OCI-LY7 (cell line): ENCODE data around the gene PARD3. TPM values are rescaled to one million over a fixed set of nuclear protein-coding genes. Genes with fewer than 3 reads are reported as not detected.

Experiments
- BruUV-seq: library from RNA; stranded (reverse); fragments of 400-500 nt; replicated peaks from 2 replicates; lab custom pipeline; 2021; lab: Mats Ljungman, UMichigan
- CTCF ChIA-PET: fragments of 300-600 bp; sonication (Branson Sonifier 250); formaldehyde crosslinking; loops from one replicate; lab custom pipeline; 2022; ENCODE audit warnings: antibody characterized with exemption; ENCODE audit not compliant: unreplicated experiment; lab: Charles Lee
- POLR2A ChIA-PET: fragments of 300-600 bp; sonication (Branson Sonifier 250); formaldehyde crosslinking; loops from one replicate; lab custom pipeline; 2022; ENCODE audit warnings: antibody characterized with exemption; lab: Charles Lee
- DNase-seq: peaks from one replicate; pipeline ENCODE4 v3.0.0-alpha.2; 2015; ENCODE audit warnings: low spot score
- H2AFZ ChIP-seq: fragments of 200-600 bp; sonication (generic), shearing (Covaris generic); 2 replicates; pipeline ENCODE4 v1.6.1; 2014; ENCODE audit warnings: mild to moderate bottlenecking, antibody characterized with exemption, low read length, moderate library complexity
- H3K27ac ChIP-seq: fragments of 200-600 bp; sonication (generic); 2 replicates; pipeline ENCODE4 v1.5.1; 2014; ENCODE audit warnings: mixed run types, low read depth, mild to moderate bottlenecking, moderate library complexity, low read length, inconsistent platforms; ENCODE audit not compliant: poor library complexity, severe bottlenecking
- H3K36me3 ChIP-seq: fragments of 200-600 bp; sonication (generic); 2 replicates; pipeline ENCODE4 v1.6.1; 2014; ENCODE audit warnings: mild to moderate bottlenecking, antibody characterized with exemption, low read length, moderate library complexity, mixed read lengths; ENCODE audit not compliant: insufficient read depth
- H3K4me1 ChIP-seq: fragments of 200-600 bp; sonication (generic); 2 replicates; pipeline ENCODE4 v1.5.1; 2014; ENCODE audit warnings: mild to moderate bottlenecking, low read length; ENCODE audit not compliant: insufficient read depth, poor library complexity, severe bottlenecking
- H3K4me2 ChIP-seq: fragments of 200-600 bp; sonication (generic); 2 replicates; pipeline ENCODE4 v1.6.1; 2014; ENCODE audit warnings: mild to moderate bottlenecking, low read length
- H3K4me3 ChIP-seq: fragments of 200-600 bp; sonication (generic); 2 replicates; pipeline ENCODE4 v1.5.1; 2014; ENCODE audit warnings: mild to moderate bottlenecking, low read depth, low read length; ENCODE audit not compliant: poor library complexity, severe bottlenecking
- H3K79me2 ChIP-seq: fragments of 200-600 bp; sonication (generic); 2 replicates; pipeline ENCODE4 v1.6.1; 2016; ENCODE audit warnings: low read depth, mild to moderate bottlenecking, low read length, moderate library complexity, mixed read lengths; ENCODE audit not compliant: insufficient read depth
- H3K9me2 ChIP-seq: fragments of 200-600 bp; sonication (generic); 2 replicates; pipeline ENCODE4 v1.6.1; 2016; ENCODE audit warnings: mild to moderate bottlenecking, low read length, mixed read lengths; ENCODE audit not compliant: insufficient read depth
- H3K9me3 ChIP-seq: fragments of 200-600 bp; sonication (generic); 2 replicates; pipeline ENCODE4 v1.6.1; 2014; ENCODE audit warnings: mild to moderate bottlenecking, mixed run types, low read length, mixed read lengths
- H4K20me1 ChIP-seq: fragments of 200-600 bp; sonication (generic); 2 replicates; pipeline ENCODE4 v1.6.1; 2014; ENCODE audit warnings: mild to moderate bottlenecking, antibody characterized with exemption, low read length, moderate library complexity, mixed read lengths; ENCODE audit not compliant: insufficient read depth
- CTCF ChIP-seq: fragments of 200-600 bp; sonication (generic); conservative IDR thresholded peaks from 2 replicates; pipeline ENCODE4 v1.5.1; 2014; ENCODE audit warnings: mild to moderate bottlenecking, antibody characterized with exemption, low read length, moderate library complexity, mixed read lengths
- EZH2phosphoT487 ChIP-seq: fragments of 200-600 bp; sonication (generic); IDR thresholded peaks from 2 replicates; pipeline ENCODE4 v1.6.1; 2018; ENCODE audit warnings: low read depth, borderline replicate concordance, mild to moderate bottlenecking, mixed run types, antibody characterized with exemption, low read length, moderate library complexity, mixed read lengths
- intact Hi-C: fragments of 100-400 bp; cut with micrococcal nuclease; formaldehyde crosslinking; loops from one replicate; pipeline ENCODE4 v1.10.0; 2022; ENCODE audit not compliant: unreplicated experiment
- total RNA-seq, 2 experiments: library from RNA; depleted of rRNA in 1 of 2; stranded (reverse); fragments of >200 nt in 1 of 2; shearing (Covaris generic) in 1 of 2; gene quantifications; 2 replicates each; pipeline ENCODE4 v1.2.3, GENCODE V29; 2014 to 2022

The PARD3 gene
- total RNA-seq, 2 experiments from 2014 or later = not detected

DNA sequence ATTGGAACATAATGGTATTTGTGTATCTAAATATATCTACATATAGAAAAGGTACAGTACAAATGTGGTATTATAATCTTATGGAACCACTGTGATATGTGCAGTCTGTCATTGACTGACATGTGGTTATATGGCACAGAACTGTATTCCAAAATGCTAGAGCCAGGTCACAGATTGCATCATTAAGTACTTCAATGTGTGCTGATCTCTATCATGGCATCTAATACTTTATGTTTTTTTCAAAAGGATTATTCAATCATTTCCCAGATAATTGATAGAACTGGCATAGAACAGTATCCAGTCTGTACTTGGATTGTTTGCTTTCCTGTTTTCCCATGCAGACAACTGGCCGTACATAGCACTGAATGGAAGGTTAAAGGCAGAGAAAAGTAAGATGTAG lies 662.7 kb downstream of the PARD3 start:
- Histone ChIP-seq H4K20me1 (no peaks in the 10 kb centered on the region), H3K79me2 (no peaks in the 10 kb centered on the region), H2AFZ (no peak overlapping the region), H3K4me1 (no peaks in the 10 kb centered on the region), H3K9me2 (no peaks in the 10 kb centered on the region), H3K4me2 (no peak overlapping the region), H3K27ac (no peak overlapping the region), H3K36me3 (no peaks in the 10 kb centered on the region), H3K4me3 (no peak overlapping the region), H3K9me3 (no peaks in the 10 kb centered on the region)
- DNase-seq = no peak
- TF ChIP-seq EZH2phosphoT487 (no peak), CTCF (no peak)
- ChIA-PET POLR2A (no interaction called here), CTCF (no interaction called here)
- no TSS peak for BruUV-seq
- intact Hi-C loops = no loop called here

GRCh38 chr10:34151931-34152330 lies 663.2 kb downstream of the PARD3 start:
- Histone ChIP-seq H3K9me3 (no peaks in the 10 kb centered on the region), H3K36me3 (no peaks in the 10 kb centered on the region), H3K4me1 (no peaks in the 10 kb centered on the region), H3K79me2 (no peaks in the 10 kb centered on the region), H4K20me1 (no peaks in the 10 kb centered on the region), H3K4me2 (no peak overlapping the region), H3K4me3 (no peak overlapping the region), H3K9me2 (no peaks in the 10 kb centered on the region), H2AFZ (no peak overlapping the region), H3K27ac (no peak overlapping the region)
- BruUV-seq = no TSS peak
- ChIA-PET CTCF (no interaction called here), POLR2A (no interaction called here)
- intact Hi-C loops = no loop called here
- TF ChIP-seq CTCF (no peak), EZH2phosphoT487 (no peak)
- no peak for DNase-seq

DNA sequence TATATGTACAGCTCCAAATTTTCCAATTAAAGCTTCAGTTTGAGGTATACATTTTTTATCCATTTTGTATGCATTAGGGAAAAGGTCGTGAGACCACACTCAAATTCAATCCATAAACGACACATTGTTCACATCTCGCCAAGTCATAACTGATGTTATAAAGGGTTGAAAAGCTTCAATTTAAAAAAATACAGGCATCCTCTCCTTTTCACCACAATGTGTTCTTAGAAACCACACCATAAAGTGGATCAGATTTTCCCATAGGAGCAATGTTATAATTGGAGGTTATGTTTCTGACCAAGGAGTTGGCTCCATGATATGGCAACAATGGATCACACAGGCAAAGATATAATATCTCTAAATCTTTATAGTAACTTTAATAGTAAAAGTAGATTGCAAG lies 663.6 kb downstream of the PARD3 start:
- Histone ChIP-seq H3K4me1 (no peaks in the 10 kb centered on the region), H3K36me3 (no peaks in the 10 kb centered on the region), H3K27ac (no peak overlapping the region), H3K79me2 (no peaks in the 10 kb centered on the region), H3K9me3 (no peaks in the 10 kb centered on the region), H3K4me3 (no peak overlapping the region), H2AFZ (no peak overlapping the region), H3K4me2 (no peak overlapping the region), H3K9me2 (no peaks in the 10 kb centered on the region), H4K20me1 (no peaks in the 10 kb centered on the region)
- no peak for TF ChIP-seq CTCF
- no peak for TF ChIP-seq EZH2phosphoT487
- intact Hi-C loops = no loop called here
- ChIA-PET CTCF (no interaction called here), POLR2A (interaction anchor here (0.6 to 1.0 kb wide), 2 partner anchors 10 to 690 kb away, joined by 4 read pairs; no protein-coding TSS in a partner anchor)
- BruUV-seq = no TSS peak
- no peak for DNase-seq
